Effector memory CD8-positive, alpha-beta T cell (primary cell): ENCODE measurements around the gene ARID5B.

Source experiments
- ATAC-seq: fragments of 150-1000 bp; cut with Tn5 transposase; replicated peaks from 2 replicates; pipeline ENCODE4 v1.10.0; 2021; ENCODE audit warnings: mild to moderate bottlenecking, moderate library complexity
- DNase-seq, 3 experiments: peaks; one replicate each; pipeline ENCODE4 v3.0.0; 2021
- H3K27ac Mint-ChIP-seq, 2 donors: one replicate each; pipeline ENCODE4 v1.8.0; 2022; ENCODE audit warnings: mild to moderate bottlenecking in 2 of 2, mixed read lengths in 2 of 2, moderate library complexity in 2 of 2
- H3K27me3 Mint-ChIP-seq, 2 donors: one replicate each; pipeline ENCODE4 v1.8.0; 2022; ENCODE audit warnings: mixed read lengths in 2 of 2
- H3K36me3 Mint-ChIP-seq: one replicate; pipeline ENCODE4 v1.8.0; 2022; ENCODE audit warnings: mild to moderate bottlenecking, moderate library complexity, mixed read lengths; ENCODE audit not compliant: insufficient read depth
- H3K4me1 Mint-ChIP-seq, 2 donors: one replicate each; pipeline ENCODE4 v1.8.0; 2022; ENCODE audit warnings: low read depth in 2 of 2, mixed read lengths in 2 of 2
- H3K4me3 Mint-ChIP-seq, 2 donors: one replicate each; pipeline ENCODE4 v1.8.0; 2022; ENCODE audit warnings: mild to moderate bottlenecking in 2 of 2, mixed read lengths in 2 of 2, moderate library complexity in 2 of 2
- H3K9me3 Mint-ChIP-seq, 2 donors: one replicate each; pipeline ENCODE4 v1.8.0; 2022; ENCODE audit warnings: mixed read lengths in 2 of 2

Gene ARID5B

DNA sequence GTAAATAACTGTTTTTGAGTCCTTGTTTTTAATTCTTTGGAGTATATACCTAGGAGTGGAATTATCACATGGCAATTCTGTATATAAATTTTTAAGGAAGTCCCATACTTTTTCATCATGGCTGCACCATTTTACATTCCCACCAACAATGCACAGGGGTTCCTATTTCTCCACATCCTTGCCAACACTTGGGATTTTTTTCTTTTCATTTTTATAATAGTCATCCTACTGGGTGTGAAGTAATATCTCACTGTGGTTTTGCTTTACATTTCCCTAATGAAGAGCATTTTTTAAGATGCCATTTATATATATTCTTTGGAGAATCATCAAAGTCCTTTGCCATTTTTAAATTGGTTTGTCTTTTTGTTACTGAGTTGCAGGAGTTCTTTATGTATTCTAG lies 89.7 kb downstream of the ARID5B start:
- H3K36me3 Mint-ChIP-seq: peaks cover 17% of the 10 kb centered on the region
- no peaks in the 10 kb centered on the region for H3K9me3 Mint-ChIP-seq
- peak overlapping the region; percentile 87 to 93 for H3K27ac Mint-ChIP-seq
- peaks cover 30 to 55% of the 10 kb centered on the region in 2 donors for H3K4me1 Mint-ChIP-seq
- DNase-seq: no peak
- ATAC-seq: no peak
- no peaks in the 10 kb centered on the region for H3K27me3 Mint-ChIP-seq
- peak overlapping the region; percentile 10 to 52 for H3K4me3 Mint-ChIP-seq

DNA sequence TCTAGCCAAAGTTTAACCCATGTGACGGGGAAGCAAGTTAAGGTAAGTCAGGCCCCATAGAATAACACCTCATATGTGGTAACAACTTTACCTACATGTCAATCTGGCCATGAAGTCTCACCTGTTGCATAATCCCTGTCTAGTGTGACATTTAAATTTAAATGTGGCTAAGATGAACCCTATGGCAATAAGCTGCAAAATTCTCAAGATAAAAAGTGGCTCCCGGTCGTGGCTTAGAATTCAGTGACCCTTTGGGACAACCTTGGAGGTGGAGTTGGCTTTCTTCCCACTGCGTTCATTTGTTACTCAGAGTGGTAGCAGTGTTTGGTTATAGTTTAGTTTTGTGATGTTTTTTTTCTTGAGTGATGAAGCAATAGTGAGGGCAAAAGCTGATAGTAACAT lies 90.6 kb downstream of the ARID5B start:
- no peak for DNase-seq
- no peaks in the 10 kb centered on the region for H3K9me3 Mint-ChIP-seq
- no peaks in the 10 kb centered on the region for H3K27me3 Mint-ChIP-seq
- H3K27ac Mint-ChIP-seq: peak overlapping the region; percentile 87 to 93
- H3K36me3 Mint-ChIP-seq: peaks cover 17% of the 10 kb centered on the region
- ATAC-seq: peak; percentile 15
- H3K4me1 Mint-ChIP-seq: peaks cover 22 to 46% of the 10 kb centered on the region in 2 donors
- H3K4me3 Mint-ChIP-seq: peak overlapping the region; percentile 63 to 73

DNA sequence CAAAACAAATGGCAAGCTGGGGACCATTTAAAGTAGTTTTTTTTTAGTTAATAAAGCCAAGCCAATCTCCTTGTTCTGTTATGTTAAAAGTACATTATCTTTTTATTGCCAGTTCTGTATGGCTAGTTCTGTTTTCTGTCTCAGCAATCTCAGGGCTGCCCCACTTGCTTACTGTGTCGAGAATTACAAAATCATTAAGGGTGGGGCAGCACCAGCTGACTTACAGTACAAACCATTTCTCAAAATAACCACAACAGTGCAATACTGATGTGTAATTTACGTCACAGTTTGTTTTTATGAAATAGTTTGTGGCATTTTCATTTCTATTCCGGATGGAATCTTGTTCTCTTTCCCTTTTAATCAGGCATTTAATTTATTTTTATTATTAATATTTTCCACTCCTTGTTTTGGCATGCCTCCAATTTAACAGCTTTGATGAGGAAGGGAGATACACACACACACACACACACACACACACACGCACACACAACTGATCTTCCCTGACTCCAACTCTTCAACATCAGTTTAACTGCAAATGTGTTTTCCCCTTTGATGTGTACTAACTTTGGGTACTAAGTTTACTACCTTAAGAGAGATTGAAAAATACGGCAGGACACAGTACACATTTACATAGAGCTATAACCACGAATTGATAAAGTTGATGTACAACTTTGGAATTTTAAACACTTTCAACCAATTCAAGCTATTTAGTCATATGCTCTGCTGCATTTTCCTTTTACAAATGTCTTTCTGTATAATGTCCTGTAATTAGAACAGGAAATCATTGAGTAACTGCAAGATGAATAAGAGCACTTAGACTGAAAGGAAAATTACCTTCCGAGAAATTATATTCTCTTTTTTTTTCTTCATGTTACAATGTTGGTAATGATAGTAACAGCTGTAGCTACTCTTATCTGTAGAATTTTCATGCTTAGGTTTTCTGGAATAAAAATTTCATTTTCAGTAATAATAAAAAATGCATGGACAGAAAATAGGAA lies 91.5 kb downstream of the ARID5B start:
- Mint-ChIP-seq H3K4me3 (peak overlapping the region; percentile 63 to 73), H3K36me3 (peaks cover 17% of the 10 kb centered on the region)
- DNase-seq: peak; percentile 41 to 52 (median 48)

DNA sequence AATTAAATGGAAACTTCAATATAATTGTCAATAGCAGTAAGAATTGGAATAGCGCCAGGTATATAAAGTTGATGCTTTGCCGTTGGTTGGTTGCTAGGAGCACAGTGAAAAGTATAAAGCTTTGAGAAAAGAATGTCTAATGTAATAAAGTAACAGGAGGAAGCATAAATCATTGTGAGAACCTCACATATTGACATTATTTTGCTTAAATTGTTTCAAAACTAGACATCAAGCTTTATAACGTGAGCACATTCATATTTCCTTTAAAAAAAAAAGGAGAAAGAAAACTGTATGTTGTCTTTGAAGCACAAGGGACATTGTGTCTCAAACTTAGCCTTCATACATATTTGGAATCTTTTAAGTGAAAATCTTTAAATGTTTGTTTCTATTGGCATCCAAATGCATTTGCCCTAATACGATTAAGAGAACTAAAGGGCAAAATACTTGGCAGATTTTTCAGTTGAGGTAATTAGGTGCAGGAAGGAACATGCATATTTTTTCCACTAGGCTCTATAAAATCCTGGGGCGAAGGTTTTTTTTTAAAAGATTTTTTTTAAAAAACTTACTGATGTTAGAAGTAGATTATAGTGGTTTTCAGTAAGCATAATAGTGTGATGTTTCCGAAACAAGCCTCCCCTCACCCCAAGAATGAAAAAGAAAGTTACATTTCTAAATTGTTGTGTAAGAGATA lies 92.4 kb downstream of the ARID5B start:
- peaks cover 14 to 33% of the 10 kb centered on the region in 2 donors for H3K4me1 Mint-ChIP-seq
- H3K27ac Mint-ChIP-seq: peak overlapping the region; percentile 87 to 93
- H3K36me3 Mint-ChIP-seq: peaks cover 17% of the 10 kb centered on the region
- H3K4me3 Mint-ChIP-seq: peak overlapping the region; percentile 63 to 73
- DNase-seq (no peak), ATAC-seq (peak; percentile 7)
- no peaks in the 10 kb centered on the region for H3K27me3 Mint-ChIP-seq
- no peaks in the 10 kb centered on the region for H3K9me3 Mint-ChIP-seq

More for the DNA sequence above, 91.5 kb downstream of the ARID5B start:
- ATAC-seq: peak; percentile 88
- Mint-ChIP-seq H3K4me1 (peaks cover 18 to 37% of the 10 kb centered on the region in 2 donors), H3K27me3 (no peaks in the 10 kb centered on the region), H3K9me3 (no peaks in the 10 kb centered on the region), H3K27ac (peak overlapping the region; percentile 87 to 93)

DNA sequence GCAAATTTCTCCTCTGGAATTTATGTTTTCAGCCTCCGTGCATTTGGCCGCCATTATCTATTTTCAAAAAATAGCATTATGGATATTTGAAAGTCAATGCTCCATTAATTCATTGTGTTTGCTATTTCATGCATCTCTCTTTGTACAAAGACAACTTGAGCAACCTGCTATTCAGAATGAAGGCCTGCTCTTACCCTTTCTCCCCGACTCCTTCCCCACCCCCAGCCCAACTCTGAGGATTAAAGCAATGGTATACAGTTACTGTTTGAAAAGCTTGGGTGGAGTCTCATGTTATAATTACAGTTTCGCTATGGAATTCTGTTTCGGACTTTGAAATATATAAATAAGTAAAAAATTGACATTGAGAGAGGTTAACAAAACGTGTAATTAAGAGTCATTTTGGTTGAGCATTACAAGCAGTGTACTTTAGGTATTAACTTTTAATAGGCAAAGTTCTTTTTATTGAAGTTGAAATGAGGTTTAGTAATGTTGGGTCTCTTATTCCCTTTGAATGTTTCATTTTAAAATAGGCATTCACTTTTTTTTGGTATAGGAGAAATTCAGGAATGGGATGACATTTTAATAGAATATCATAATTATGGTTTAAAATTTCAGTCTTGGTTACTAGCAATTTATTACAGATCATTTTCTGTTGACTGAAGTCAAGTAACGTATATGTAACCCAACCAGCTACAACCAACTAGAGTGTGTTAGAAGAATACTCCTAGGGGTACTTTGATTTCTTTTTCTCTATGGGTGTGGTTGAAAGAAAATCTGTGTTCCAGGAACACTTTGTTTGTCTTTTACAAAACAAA lies 93.1 kb downstream of the ARID5B start:
- ATAC-seq: no peak
- peak overlapping the region; percentile 63 to 73 for H3K4me3 Mint-ChIP-seq
- no peaks in the 10 kb centered on the region for H3K27me3 Mint-ChIP-seq
- no peak for DNase-seq
- peaks cover 20% of the 10 kb centered on the region for H3K36me3 Mint-ChIP-seq
- peaks cover 16 to 33% of the 10 kb centered on the region in 2 donors for H3K4me1 Mint-ChIP-seq
- H3K27ac Mint-ChIP-seq: peak overlapping the region; percentile 87 to 93
- H3K9me3 Mint-ChIP-seq: no peaks in the 10 kb centered on the region

DNA sequence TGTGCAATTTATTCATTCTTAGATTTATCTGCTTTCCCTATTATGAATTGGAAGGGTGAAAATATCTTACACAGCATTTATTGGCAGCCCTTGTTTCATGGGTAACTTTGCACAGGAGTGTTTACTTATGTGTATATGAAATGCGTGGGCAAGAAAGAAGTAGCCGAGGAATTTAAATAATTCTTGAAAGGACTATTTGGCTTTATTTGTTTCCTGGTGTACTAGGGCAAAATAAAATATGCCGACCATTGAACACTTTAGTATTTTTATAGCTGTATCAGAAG lies 93.7 kb downstream of the ARID5B start:
- H3K4me3 Mint-ChIP-seq: no peak overlapping the region

DNA sequence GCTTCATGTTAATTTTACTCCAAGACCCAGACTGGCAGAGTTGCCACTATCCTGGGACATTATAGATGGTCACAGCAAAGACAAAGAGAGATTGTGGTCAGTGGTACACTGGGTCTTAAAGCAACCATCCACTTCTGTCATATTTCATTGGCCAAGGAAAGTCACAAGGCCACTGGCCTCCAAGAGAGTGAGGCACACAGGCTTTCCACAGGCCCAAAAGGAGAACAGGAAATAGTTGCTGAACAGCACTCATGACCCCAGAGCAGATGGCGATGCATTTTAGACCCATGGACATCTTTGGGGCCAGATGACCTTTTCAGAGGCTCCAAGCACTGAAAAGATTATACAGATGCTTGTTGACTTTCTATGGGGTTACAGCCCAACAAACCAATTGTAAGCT lies 97.4 kb downstream of the ARID5B start:
- Mint-ChIP-seq H3K27me3 (no peaks in the 10 kb centered on the region), H3K4me1 (peaks cover 6 to 25% of the 10 kb centered on the region in 2 donors), H3K4me3 (no peak overlapping the region), H3K9me3 (no peaks in the 10 kb centered on the region), H3K36me3 (peaks cover 4% of the 10 kb centered on the region), H3K27ac (peak overlapping the region in 1 of 2 donors; percentile 61)
- no peak for ATAC-seq
- no peak for DNase-seq

More for the DNA sequence above, 93.7 kb downstream of the ARID5B start:
- H3K4me1 Mint-ChIP-seq: peaks cover 16 to 33% of the 10 kb centered on the region in 2 donors
- peak overlapping the region in 1 of 2 donors; percentile 41 for H3K27ac Mint-ChIP-seq
- ATAC-seq (no peak), DNase-seq (no peak)
- H3K36me3 Mint-ChIP-seq: peaks cover 20% of the 10 kb centered on the region
- H3K9me3 Mint-ChIP-seq: no peaks in the 10 kb centered on the region
- no peaks in the 10 kb centered on the region for H3K27me3 Mint-ChIP-seq

DNA sequence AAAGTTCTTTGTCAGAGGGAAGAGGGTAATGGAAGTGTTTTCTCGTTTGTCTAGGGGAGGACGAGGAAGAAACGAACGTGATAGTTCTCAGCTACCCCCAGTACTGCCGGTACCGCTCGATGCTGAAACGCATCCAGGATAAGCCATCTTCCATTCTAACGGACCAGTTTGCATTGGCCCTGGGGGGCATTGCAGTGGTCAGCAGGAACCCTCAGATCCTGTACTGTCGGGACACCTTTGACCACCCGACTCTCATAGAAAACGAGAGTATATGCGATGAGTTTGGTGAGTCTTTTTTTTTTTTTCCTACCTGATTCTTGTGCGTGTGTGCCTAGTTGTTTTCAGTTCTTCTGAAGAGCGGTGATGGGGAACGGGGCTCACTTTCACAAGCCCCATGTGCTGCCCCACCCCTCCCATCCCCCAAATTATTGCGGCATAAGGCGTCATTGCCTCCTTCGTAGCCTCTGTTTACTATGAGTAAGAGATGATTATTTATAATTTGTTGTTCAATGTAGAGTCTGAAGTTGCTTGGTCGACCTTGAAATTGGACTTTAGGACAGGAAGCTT lies 98.6 kb downstream of the ARID5B start:
- ATAC-seq (peak; percentile 36), DNase-seq (no peak)
- no peaks in the 10 kb centered on the region for H3K27me3 Mint-ChIP-seq
- H3K36me3 Mint-ChIP-seq: peaks cover 2% of the 10 kb centered on the region
- peak overlapping the region in 1 of 2 donors; percentile 22 for H3K27ac Mint-ChIP-seq
- peaks cover 15 to 32% of the 10 kb centered on the region in 2 donors for H3K4me1 Mint-ChIP-seq
- no peaks in the 10 kb centered on the region for H3K9me3 Mint-ChIP-seq
- H3K4me3 Mint-ChIP-seq: no peak overlapping the region

DNA sequence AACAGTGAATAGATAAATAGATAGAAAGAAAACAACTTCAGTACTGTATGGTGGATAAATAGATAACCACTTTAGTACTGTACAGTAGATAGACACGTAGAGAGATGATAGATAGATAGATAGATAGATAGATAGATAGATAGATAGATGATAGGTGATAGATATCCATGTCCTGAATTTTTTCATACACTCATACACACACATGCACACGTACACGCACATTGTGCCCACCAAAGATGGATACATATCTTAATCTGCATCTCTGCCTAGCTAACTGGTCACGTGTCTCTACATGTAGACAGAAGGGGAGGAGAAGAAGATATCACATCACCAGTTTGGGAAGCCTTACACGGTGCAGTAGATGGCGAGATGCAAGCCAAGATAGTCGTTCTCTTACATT lies 99.2 kb downstream of the ARID5B start:
- ATAC-seq (no peak), DNase-seq (no peak)
- H3K4me3 Mint-ChIP-seq: no peak overlapping the region
- H3K36me3 Mint-ChIP-seq: peaks cover 2% of the 10 kb centered on the region
- peak overlapping the region in 1 of 2 donors; percentile 22 for H3K27ac Mint-ChIP-seq
- peaks cover 15 to 37% of the 10 kb centered on the region in 2 donors for H3K4me1 Mint-ChIP-seq
- no peaks in the 10 kb centered on the region for H3K27me3 Mint-ChIP-seq
- H3K9me3 Mint-ChIP-seq: no peaks in the 10 kb centered on the region

DNA sequence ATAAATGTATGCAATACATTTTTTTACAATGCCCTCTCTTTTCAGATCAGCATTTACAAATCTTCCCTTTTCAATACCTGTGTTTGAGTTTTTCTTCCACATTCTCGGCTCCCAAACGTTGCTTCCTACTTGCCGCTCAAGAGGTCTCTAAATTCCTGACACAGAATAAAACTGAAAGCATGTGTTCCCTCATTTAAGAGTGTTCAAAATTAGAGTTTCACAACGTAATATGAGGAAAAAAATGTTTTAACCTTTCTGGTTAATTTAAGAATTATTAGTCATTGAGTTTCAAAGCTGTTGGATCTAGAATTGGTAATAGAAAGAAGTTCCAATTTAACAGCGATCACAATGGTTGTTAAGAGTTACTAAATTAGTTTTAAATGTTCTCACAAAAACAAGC lies 100.4 kb downstream of the ARID5B start:
- no peak for DNase-seq
- H3K4me3 Mint-ChIP-seq: no peak overlapping the region
- no peak for ATAC-seq
- H3K9me3 Mint-ChIP-seq: no peaks in the 10 kb centered on the region
- H3K4me1 Mint-ChIP-seq: peaks cover 17 to 40% of the 10 kb centered on the region in 2 donors
- peak overlapping the region in 1 of 2 donors; percentile 80 for H3K27ac Mint-ChIP-seq
- H3K27me3 Mint-ChIP-seq: no peaks in the 10 kb centered on the region
- peaks cover 2% of the 10 kb centered on the region for H3K36me3 Mint-ChIP-seq

DNA sequence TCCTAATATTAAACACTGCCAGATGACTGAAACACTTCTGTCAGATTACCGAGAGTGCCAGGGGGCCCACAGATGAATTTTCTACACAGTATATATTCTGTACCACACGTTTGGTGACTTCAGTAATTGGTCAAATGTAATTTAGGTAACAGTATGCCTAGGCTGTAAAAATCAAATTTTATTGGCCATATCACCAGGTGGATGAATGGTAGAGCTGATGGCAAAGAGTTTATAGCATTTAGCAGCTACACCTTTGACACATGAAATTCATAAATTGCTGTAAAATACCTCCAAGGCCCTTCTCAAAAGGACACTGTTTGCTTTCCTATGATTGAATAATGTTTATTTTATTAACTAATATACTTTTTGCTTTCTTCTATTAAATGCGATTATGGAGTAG lies 101.3 kb downstream of the ARID5B start:
- peaks cover 17 to 48% of the 10 kb centered on the region in 2 donors for H3K4me1 Mint-ChIP-seq
- no peaks in the 10 kb centered on the region for H3K27me3 Mint-ChIP-seq
- peak overlapping the region in 1 of 2 donors; percentile 23 for H3K27ac Mint-ChIP-seq
- H3K36me3 Mint-ChIP-seq: peaks cover 2% of the 10 kb centered on the region
- DNase-seq (no peak), ATAC-seq (no peak)
- no peak overlapping the region for H3K4me3 Mint-ChIP-seq
- no peaks in the 10 kb centered on the region for H3K9me3 Mint-ChIP-seq

DNA sequence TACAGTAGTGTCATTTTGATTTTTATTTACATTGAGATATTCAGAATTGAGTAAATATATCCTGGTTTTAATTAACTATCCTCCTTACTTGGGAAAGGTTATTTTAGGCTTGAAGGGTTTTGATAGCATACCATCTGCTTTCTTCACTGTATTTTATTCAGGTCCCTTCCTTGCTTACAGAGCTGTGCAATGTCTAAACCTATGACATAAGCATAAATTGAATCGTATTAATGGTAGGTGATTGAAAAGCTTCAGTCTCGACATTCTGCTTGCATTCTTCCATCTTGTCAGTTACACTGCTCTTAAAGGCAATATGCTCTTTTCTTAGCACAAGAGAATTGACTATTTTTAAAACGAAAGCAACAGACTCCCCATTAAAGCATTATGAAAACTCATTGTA lies 102.5 kb downstream of the ARID5B start:
- no peaks in the 10 kb centered on the region for H3K9me3 Mint-ChIP-seq
- peaks cover 2% of the 10 kb centered on the region for H3K36me3 Mint-ChIP-seq
- ATAC-seq: no peak
- H3K4me3 Mint-ChIP-seq: no peak overlapping the region
- no peak for DNase-seq
- peaks cover 19 to 50% of the 10 kb centered on the region in 2 donors for H3K4me1 Mint-ChIP-seq
- H3K27me3 Mint-ChIP-seq: no peaks in the 10 kb centered on the region
- H3K27ac Mint-ChIP-seq: no peak overlapping the region

DNA sequence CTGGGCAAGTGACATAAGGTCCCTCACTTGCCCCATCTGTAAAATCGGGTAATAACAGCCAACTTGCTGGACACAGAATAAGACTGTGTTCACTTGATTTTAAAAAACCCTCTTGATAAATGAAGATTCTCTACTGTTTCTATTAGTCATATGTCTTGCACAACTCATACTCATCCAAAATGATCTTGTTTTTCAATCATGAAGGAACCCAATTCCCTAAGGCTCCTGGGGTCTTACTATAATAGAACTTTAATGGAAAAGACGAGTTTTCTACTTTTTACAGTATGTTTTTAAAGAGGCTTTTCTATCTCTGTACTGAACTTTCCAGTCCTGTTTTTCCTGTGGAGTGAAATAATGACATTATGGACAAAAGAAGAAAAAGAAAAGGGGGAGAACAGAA lies 103.8 kb downstream of the ARID5B start:
- DNase-seq (no peak), ATAC-seq (no peak)
- Mint-ChIP-seq H3K9me3 (no peaks in the 10 kb centered on the region), H3K4me3 (no peak overlapping the region), H3K27me3 (no peaks in the 10 kb centered on the region), H3K4me1 (peaks cover 17 to 52% of the 10 kb centered on the region in 2 donors), H3K27ac (peak overlapping the region in 1 of 2 donors; percentile 25), H3K36me3 (no peaks in the 10 kb centered on the region)
